Measurements from ENCODE around the gene ZNF566.

ZNF566 gene

DNA sequence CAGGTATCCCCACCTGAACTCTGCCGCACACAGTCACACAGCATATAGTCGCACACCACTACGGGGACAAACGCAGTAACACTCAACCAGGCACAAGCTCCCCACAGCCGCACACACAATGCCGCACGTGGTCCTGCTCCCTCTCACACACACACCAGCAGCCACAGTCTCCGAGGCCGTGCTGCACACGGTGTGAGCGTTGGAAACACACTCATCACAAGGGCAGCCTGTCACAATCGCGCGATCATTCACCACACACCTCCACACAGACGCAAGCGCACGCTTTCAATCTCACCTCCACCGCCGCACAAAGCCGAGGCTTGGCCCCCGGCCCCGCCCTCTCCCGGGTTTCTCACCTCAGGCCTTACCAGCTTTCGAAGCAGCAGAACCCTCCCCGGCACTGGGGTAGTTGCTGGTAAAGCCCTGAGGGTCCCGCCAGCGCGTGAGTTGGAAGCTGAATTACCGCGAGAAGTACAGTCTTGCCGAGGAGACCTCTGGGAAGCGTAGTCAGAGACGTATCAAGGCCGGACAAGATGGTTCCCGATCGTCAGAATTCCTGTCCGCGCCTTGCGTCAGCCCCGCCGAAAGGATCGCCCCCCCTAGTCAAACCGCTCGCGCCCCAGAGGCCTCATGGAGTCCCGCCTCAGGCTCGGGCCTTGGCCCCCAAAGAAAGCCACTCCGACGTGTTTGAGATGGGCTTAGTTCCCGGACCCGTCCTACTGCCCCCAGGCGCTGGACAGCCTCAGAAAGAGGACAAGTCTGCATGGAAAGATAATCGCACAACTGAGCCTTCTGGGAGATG is at the start of gene ZNF566:
Gene ZNF566 (minus strand): TSS at position 444 of the 802 bp plus-strand sequence. CDS start 13,004 bp downstream, outside the sequence.
- Histone ChIP-seq H3K27me3 (ENCODE audit: control insufficient read depth, insufficient read depth, low read length) (no peaks in the 10 kb centered on the region), H3K4me3 (ENCODE audit: low read length) (peak within 1 kb of the TSS; percentile 95), H3K36me3 (ENCODE audit: control insufficient read depth, insufficient read depth, low read length) (no peaks in the 10 kb centered on the region), H3K4me1 (ENCODE audit: control insufficient read depth, insufficient read depth, low read length) (peaks cover 8% of the 10 kb centered on the region), H3K9ac (ENCODE audit: low read length) (peak within 1 kb of the TSS; percentile 89), H3K9me3 (ENCODE audit: control insufficient read depth, low read length) (no peaks in the 10 kb centered on the region)

DNA sequence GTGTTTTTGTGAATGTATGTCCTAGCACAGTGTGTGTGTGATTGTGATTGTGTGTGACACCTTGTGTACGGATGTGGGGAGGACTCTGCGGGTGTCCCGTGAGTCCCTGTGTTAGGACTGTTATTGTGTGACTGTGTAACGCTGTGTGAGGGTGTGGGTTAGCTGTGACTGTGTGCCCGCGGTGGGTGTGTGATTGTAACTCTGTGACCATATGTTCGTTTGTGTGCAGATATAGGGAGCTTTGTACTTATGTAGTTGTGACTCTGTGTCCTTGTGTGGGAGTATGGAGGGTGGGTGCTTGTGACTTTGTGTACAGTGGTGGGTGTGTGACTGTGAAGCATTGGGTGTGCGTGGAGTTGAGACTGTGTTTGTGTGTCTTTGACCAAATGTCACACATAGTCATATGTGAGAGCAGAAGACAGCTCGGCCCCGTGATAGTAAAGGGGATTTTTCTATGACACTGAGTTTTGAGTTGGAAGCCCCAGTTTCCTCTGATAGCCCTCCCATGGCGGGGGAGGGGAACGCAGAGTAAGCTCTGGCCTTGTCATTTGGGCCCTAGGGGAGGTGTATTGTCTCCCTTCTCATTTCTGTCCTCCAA is 39.7 kb upstream of the ZNF566 start:
- no peaks in the 10 kb centered on the region for H3K4me1 ChIP-seq (ENCODE audit: control insufficient read depth, insufficient read depth, low read length)
- H3K36me3 ChIP-seq (ENCODE audit: control insufficient read depth, insufficient read depth, low read length) = no peaks in the 10 kb centered on the region
- H3K9me3 ChIP-seq (ENCODE audit: control insufficient read depth, low read length) = no peaks in the 10 kb centered on the region
- no peaks in the 10 kb centered on the region for H3K27me3 ChIP-seq (ENCODE audit: control insufficient read depth, insufficient read depth, low read length)
- peak overlapping the region; percentile 87 for H3K9ac ChIP-seq (ENCODE audit: low read length)
- peak overlapping the region; percentile 95 for H3K4me3 ChIP-seq (ENCODE audit: low read length)

DNA sequence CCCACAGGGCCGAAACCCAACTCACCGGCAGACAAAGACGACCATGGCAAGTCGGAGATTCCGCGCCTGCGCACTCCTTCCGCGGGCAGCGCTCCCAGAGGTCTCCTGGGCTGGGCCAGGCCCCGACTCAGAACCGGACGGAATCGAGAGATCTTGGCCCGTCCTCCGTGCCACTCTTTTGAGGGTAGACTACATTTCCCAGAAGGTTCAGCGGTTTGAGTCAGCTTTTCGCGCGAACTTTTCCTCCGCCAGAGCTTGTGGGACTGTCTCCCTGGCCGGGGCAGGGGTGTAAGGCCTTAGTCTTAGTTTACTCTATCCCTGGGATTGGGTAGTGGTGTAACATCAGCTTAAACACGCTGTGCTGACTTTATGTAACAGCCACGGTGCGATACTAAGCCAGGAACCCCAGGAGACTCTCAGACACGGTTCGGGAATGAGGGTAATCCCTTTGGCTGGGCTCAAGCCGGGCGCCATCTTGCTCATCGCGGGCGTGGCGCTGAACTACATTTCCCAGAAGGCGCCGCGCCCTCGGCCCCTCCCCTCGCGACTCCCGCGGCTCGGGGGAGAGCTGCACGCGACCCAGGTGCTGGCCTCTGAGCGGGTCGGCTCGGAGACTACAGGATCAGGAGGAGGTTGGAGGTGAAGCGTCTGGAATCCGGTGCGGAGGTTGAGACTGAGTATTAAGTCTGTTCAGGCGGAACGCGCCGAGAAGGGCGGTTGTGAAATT is 39.0 kb upstream of the ZNF566 start, which contains the start of gene ZNF260:
Gene ZNF260 (minus strand): TSS at position 78 of the 727 bp plus-strand sequence. CDS start 13,033 bp downstream, outside the sequence.
- peak within 1 kb of the TSS; percentile 87 for H3K9ac ChIP-seq (ENCODE audit: low read length)
- H3K27me3 ChIP-seq (ENCODE audit: control insufficient read depth, insufficient read depth, low read length) = no peaks in the 10 kb centered on the region
- no peaks in the 10 kb centered on the region for H3K36me3 ChIP-seq (ENCODE audit: control insufficient read depth, insufficient read depth, low read length)
- no peaks in the 10 kb centered on the region for H3K4me1 ChIP-seq (ENCODE audit: control insufficient read depth, insufficient read depth, low read length)
- H3K4me3 ChIP-seq (ENCODE audit: low read length) = peak within 1 kb of the TSS; percentile 95
- H3K9me3 ChIP-seq (ENCODE audit: control insufficient read depth, low read length) = no peaks in the 10 kb centered on the region

DNA sequence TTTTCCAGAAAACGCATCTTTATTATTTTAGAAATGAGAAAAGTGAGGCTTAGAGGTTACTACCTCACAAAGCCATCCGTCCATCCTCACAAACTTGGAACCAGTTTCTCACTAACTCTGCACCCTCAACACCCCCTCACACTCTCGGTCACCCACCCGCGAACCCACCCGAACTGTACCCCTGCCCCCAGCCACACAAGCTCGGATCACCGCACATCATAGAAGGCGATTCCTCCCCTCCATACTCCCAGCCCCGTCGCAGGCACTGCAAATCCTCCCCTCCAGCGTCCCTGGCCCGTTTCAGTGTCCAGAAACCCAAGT is 38.5 kb upstream of the ZNF566 start:
- H3K9ac ChIP-seq (ENCODE audit: low read length) = peak overlapping the region; percentile 87

DNA sequence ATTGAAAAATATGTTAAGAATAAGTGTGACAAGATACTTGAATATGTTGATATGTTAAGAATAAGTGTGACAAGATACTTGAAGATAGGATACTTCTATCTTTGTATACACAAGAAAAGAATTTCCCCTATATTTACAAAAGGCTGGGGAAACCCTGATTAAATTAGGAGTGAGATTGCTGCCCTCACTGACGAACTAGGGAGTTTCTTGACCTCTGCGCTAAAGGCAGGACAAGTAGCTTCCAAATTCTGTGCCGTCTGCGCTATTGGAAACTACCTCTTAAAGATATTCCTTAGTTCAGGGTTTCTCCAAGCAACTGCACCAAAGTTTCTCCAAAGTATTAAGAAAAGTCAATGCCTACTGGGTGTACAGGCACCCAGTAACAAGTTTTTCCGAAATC is 38.0 kb upstream of the ZNF566 start:
- H3K9me3 ChIP-seq (ENCODE audit: control insufficient read depth, low read length) = no peaks in the 10 kb centered on the region
- no peaks in the 10 kb centered on the region for H3K27me3 ChIP-seq (ENCODE audit: control insufficient read depth, insufficient read depth, low read length)
- H3K4me1 ChIP-seq (ENCODE audit: control insufficient read depth, insufficient read depth, low read length) = no peaks in the 10 kb centered on the region
- no peaks in the 10 kb centered on the region for H3K36me3 ChIP-seq (ENCODE audit: control insufficient read depth, insufficient read depth, low read length)
- peak overlapping the region; percentile 87 for H3K9ac ChIP-seq (ENCODE audit: low read length)
- peak overlapping the region; percentile 95 for H3K4me3 ChIP-seq (ENCODE audit: low read length)

More for the DNA sequence above, 38.5 kb upstream of the ZNF566 start:
- H3K4me3 ChIP-seq (ENCODE audit: low read length) = peak overlapping the region; percentile 95
- no peaks in the 10 kb centered on the region for H3K4me1 ChIP-seq (ENCODE audit: control insufficient read depth, insufficient read depth, low read length)
- no peaks in the 10 kb centered on the region for H3K9me3 ChIP-seq (ENCODE audit: control insufficient read depth, low read length)
- no peaks in the 10 kb centered on the region for H3K27me3 ChIP-seq (ENCODE audit: control insufficient read depth, insufficient read depth, low read length)
- no peaks in the 10 kb centered on the region for H3K36me3 ChIP-seq (ENCODE audit: control insufficient read depth, insufficient read depth, low read length)

DNA sequence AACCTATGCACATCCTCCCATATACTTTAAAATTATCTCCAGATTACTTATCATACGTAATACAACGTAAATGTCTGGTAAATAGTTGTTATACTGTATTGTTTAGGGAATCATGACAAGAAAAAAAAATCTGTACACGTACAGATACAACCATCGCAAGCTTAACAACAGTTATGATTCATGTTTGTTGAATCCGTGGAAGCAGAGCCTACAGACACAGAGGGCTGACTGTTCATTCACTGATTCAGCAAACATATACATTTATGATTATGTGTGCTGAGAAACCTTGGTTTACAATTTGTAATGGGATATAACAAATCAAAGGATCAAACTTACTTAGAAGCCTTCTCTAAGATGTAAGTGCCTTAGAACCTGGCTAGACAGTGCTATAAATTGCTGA is 37.2 kb upstream of the ZNF566 start:
- H3K9ac ChIP-seq (ENCODE audit: low read length) = no peak overlapping the region
- peak overlapping the region; percentile 95 for H3K4me3 ChIP-seq (ENCODE audit: low read length)

DNA sequence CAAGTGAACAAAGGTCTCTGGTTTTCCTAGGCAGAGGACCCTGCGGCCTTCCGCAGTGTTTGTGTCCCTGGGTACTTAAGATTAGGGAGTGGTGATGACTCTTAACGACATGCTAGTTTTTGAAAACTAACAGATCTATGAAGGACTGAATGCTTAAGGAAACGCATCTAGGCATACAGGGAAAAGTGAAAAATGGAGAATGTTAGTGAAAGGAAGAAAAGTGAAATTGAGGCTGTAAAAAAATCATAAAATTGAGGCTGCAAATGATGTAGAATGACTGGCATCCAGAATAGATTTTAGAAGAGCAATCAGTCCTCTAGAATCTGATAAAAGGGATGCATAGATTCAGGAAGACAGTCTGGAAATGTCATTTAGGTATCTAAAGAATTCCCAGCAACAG is 35.3 kb upstream of the ZNF566 start:
- Histone ChIP-seq H3K36me3 (ENCODE audit: control insufficient read depth, insufficient read depth, low read length) (no peaks in the 10 kb centered on the region), H3K9me3 (ENCODE audit: control insufficient read depth, low read length) (no peaks in the 10 kb centered on the region), H3K4me3 (ENCODE audit: low read length) (no peak overlapping the region), H3K9ac (ENCODE audit: low read length) (no peak overlapping the region), H3K27me3 (ENCODE audit: control insufficient read depth, insufficient read depth, low read length) (no peaks in the 10 kb centered on the region), H3K4me1 (ENCODE audit: control insufficient read depth, insufficient read depth, low read length) (no peaks in the 10 kb centered on the region)

More for the DNA sequence above, 37.2 kb upstream of the ZNF566 start:
- Histone ChIP-seq H3K36me3 (ENCODE audit: control insufficient read depth, insufficient read depth, low read length) (no peaks in the 10 kb centered on the region), H3K9me3 (ENCODE audit: control insufficient read depth, low read length) (no peaks in the 10 kb centered on the region), H3K27me3 (ENCODE audit: control insufficient read depth, insufficient read depth, low read length) (no peaks in the 10 kb centered on the region), H3K4me1 (ENCODE audit: control insufficient read depth, insufficient read depth, low read length) (no peaks in the 10 kb centered on the region)

DNA sequence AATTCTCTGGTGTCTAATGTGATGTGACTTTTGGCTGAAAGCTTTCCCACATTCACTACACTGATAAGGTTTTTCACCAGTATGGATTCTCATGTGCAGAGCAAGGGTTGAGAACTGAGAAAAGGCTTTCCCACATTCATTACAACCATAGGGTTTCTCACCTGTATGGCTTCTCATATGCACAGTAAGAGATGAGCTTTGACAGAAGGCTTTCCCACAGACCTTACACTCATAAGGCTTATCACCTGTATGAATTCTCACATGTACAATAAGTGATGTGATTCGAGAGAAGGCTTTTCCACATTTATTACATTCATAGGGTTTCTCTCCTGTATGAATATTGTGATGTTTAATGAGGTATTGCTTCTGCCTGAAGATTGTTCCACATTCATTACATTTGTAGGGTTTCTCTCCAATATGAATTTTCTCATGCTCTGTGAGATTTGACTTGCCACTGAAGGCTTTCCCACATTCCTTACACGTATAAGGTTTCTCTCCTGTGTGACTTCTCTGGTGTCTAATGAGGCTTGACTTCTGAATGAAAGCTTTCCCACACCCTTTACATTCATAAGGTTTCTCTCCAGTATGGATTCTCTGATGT is 24.8 kb upstream of the ZNF566 start:
- Histone ChIP-seq H3K36me3 (ENCODE audit: control insufficient read depth, insufficient read depth, low read length) (peaks cover 13% of the 10 kb centered on the region), H3K4me3 (ENCODE audit: low read length) (no peak overlapping the region), H3K9ac (ENCODE audit: low read length) (no peak overlapping the region), H3K4me1 (ENCODE audit: control insufficient read depth, insufficient read depth, low read length) (no peaks in the 10 kb centered on the region), H3K27me3 (ENCODE audit: control insufficient read depth, insufficient read depth, low read length) (no peaks in the 10 kb centered on the region), H3K9me3 (ENCODE audit: control insufficient read depth, low read length) (peaks cover 45% of the 10 kb centered on the region)

DNA sequence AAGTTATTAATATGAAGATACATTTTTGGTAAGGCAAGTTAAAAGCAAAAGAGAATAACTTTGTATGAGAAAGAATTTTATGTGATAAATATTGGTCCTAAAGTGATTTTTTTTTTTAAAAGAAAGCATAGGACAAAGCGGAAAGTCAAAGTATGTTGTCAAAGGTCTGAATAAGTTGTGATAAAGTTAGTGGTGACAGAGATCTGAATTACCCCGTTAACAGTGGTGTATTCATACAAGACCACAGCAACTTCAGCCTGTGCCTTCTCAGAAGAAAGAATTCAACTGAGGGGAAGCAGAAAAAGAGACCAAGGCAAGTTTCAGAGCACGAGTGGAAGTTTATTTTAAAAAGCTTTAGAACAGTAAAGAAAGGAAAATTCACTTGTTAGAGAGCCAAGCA is 19.0 kb upstream of the ZNF566 start:
- no peaks in the 10 kb centered on the region for H3K4me1 ChIP-seq (ENCODE audit: control insufficient read depth, insufficient read depth, low read length)
- H3K27me3 ChIP-seq (ENCODE audit: control insufficient read depth, insufficient read depth, low read length) = no peaks in the 10 kb centered on the region
- H3K36me3 ChIP-seq (ENCODE audit: control insufficient read depth, insufficient read depth, low read length) = no peaks in the 10 kb centered on the region
- no peak overlapping the region for H3K4me3 ChIP-seq (ENCODE audit: low read length)
- H3K9me3 ChIP-seq (ENCODE audit: control insufficient read depth, low read length) = peaks cover 7% of the 10 kb centered on the region
- H3K9ac ChIP-seq (ENCODE audit: low read length) = no peak overlapping the region

DNA sequence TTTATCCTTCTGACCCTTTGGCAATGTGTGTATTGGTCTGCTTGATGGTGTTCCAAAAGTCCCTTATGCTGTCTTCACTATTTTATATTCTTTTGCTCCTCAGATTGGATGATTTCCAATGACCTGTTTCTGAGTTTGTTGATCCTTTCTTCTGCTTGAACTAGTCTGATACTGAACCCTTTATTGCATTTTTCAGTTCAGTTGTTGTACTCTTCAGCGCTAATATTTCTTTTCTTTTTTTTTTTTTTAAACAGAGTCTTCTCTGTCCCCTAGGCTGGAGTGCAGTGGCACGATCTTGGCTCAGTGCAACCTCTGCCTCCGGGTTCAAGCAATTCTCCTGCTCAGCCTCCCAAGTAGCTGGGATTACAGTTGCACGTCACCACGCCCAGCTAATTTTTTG is 12.6 kb upstream of the ZNF566 start:
- Histone ChIP-seq H3K9me3 (ENCODE audit: control insufficient read depth, low read length) (no peaks in the 10 kb centered on the region), H3K4me1 (ENCODE audit: control insufficient read depth, insufficient read depth, low read length) (no peaks in the 10 kb centered on the region), H3K9ac (ENCODE audit: low read length) (no peak overlapping the region), H3K4me3 (ENCODE audit: low read length) (no peak overlapping the region), H3K36me3 (ENCODE audit: control insufficient read depth, insufficient read depth, low read length) (no peaks in the 10 kb centered on the region), H3K27me3 (ENCODE audit: control insufficient read depth, insufficient read depth, low read length) (no peaks in the 10 kb centered on the region)

DNA sequence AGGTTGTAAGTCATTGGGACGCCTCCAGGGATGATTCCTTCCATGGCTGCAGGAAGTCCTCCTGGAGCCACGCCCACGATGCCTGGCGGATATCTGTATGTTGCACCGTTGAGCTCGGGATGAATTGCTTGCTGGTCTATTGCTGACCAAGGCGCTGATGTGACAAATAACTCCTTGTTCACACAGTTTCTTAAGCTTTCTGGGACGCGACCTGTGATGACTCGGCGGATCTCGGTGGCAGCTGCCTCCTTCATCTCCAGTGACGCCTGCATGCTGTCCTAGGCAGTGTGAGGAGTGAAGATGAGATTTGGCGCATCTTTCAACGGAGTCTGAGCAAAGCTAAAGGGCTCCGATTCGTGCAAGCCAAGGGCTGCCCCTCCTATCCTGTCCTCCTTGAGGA is 7.6 kb upstream of the ZNF566 start:
- Histone ChIP-seq H3K4me1 (ENCODE audit: control insufficient read depth, insufficient read depth, low read length) (no peaks in the 10 kb centered on the region), H3K36me3 (ENCODE audit: control insufficient read depth, insufficient read depth, low read length) (no peaks in the 10 kb centered on the region), H3K4me3 (ENCODE audit: low read length) (no peak overlapping the region), H3K27me3 (ENCODE audit: control insufficient read depth, insufficient read depth, low read length) (no peaks in the 10 kb centered on the region), H3K9me3 (ENCODE audit: control insufficient read depth, low read length) (no peaks in the 10 kb centered on the region), H3K9ac (ENCODE audit: low read length) (no peak overlapping the region)

Data from mucosa of stomach (tissue), 1 donor.